Smooth muscle cell (in vitro differentiated cells): ENCODE results near the gene DOCK1. TPM values are rescaled to one million over a fixed set of nuclear protein-coding genes. Genes with fewer than 3 reads are reported as not detected.

Experiments
- DNase-seq: peaks from one replicate; lab custom pipeline; 2025; ENCODE audit not compliant: unreplicated experiment; lab: John Stamatoyannopoulos, UW
- H2AFZ ChIP-seq: fragments of 200-600 bp; sonication (generic); 2 replicates; pipeline ENCODE4 v1.6.0; 2016; ENCODE audit warnings: antibody characterized with exemption, low read depth, mild to moderate bottlenecking
- H3F3A ChIP-seq: fragments of 200-600 bp; sonication (generic); 2 replicates; pipeline ENCODE4 v1.6.0; 2017; ENCODE audit warnings: antibody characterized with exemption, low read depth
- H3K27ac ChIP-seq: fragments of 200-600 bp; sonication (generic); 2 replicates; pipeline ENCODE4 v1.5.1; 2016; ENCODE audit warnings: low read depth, mild to moderate bottlenecking
- H3K27me3 ChIP-seq: fragments of 200-600 bp; sonication (generic); 2 replicates; pipeline ENCODE4 v1.6.1; 2016; ENCODE audit warnings: low read depth, mild to moderate bottlenecking
- H3K36me3 ChIP-seq: fragments of 200-600 bp; sonication (generic); 2 replicates; pipeline ENCODE4 v1.5.1; 2016; ENCODE audit warnings: low read depth
- H3K4me1 ChIP-seq: fragments of 200-600 bp; sonication (generic); 2 replicates; pipeline ENCODE4 v1.5.1; 2016; ENCODE audit warnings: low read depth
- H3K4me2 ChIP-seq: fragments of 200-600 bp; sonication (generic); 2 replicates; pipeline ENCODE4 v1.6.0; 2016; ENCODE audit warnings: mild to moderate bottlenecking
- H3K4me3 ChIP-seq: fragments of 200-600 bp; sonication (generic); 2 replicates; pipeline ENCODE4 v1.5.1; 2016; ENCODE audit warnings: mild to moderate bottlenecking
- H3K79me2 ChIP-seq: fragments of 200-600 bp; sonication (generic); 2 replicates; pipeline ENCODE4 v1.6.0; 2016; ENCODE audit warnings: low read depth, mild to moderate bottlenecking
- H3K9ac ChIP-seq: fragments of 200-600 bp; sonication (generic); 2 replicates; pipeline ENCODE4 v1.6.0; 2016; ENCODE audit warnings: low read depth
- H3K9me3 ChIP-seq: fragments of 200-600 bp; sonication (generic); replicated peaks from 2 replicates; pipeline ENCODE4 v1.5.1; 2016; ENCODE audit warnings: low read depth
- H4K20me1 ChIP-seq: fragments of 200-600 bp; sonication (generic); 2 replicates; pipeline ENCODE4 v1.6.0; 2016; ENCODE audit warnings: low read depth
- CTCF ChIP-seq: fragments of 200-600 bp; sonication (generic); IDR thresholded peaks from 2 replicates; pipeline ENCODE4 v1.5.1; 2017; ENCODE audit warnings: borderline replicate concordance, mild to moderate bottlenecking, antibody characterized with exemption; ENCODE audit not compliant: insufficient read depth, poor library complexity, severe bottlenecking
- WGBS: methylation state at CpG from one replicate; pipeline ENCODE4 v1.1.7; 2016; ENCODE audit warnings: low lambda C conversion rate; 5-methylcytosine and 5-hydroxymethylcytosine counted together
- polyA plus RNA-seq: library from polyadenylated mRNA; unstranded; fragments of >200 nt; fragmentation: Nextera tagmentation; extraction: Ambion mirVana; gene quantifications from 2 replicates; pipeline ENCODE4 v1.2.1, GENCODE V29; 2016
- total RNA-seq: library from RNA; depleted of rRNA; stranded (reverse); fragments of >200 nt; gene quantifications from 2 replicates; pipeline ENCODE4 v1.2.3, GENCODE V29; 2014

The DOCK1 gene
- total and polyA plus RNA-seq, 2 experiments from 2014 or later, result 18.4 to 37.1 TPM

DNA sequence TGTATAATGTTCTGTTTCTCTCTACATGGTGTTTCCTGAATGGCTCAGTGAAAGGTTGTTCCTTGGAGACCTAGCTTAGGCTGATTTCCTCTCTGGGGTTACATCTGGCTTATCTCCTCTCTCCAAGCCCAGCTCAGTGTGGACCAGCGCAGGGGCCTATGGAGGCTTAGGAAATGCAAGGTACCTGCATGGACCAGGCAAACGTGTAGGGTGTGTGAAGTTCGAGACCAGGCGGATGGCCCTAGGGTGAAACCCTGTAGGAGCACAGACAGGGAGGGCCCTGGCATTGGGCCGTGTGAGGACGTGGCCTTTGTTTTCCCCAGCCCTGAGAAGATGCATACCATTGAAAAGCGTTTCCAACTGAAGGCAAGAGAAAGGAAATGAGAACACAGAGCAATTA, 59.0 kb downstream of the DOCK1 start:
- 86% methylated on average over 7 of the region's 7 CpGs for WGBS
- Histone ChIP-seq H3K36me3 (no peaks in the 10 kb centered on the region), H3K4me1 (no peaks in the 10 kb centered on the region), H3K4me2 (no peak overlapping the region), H4K20me1 (peaks cover 94% of the 10 kb centered on the region), H2AFZ (no peak overlapping the region), H3F3A (no peaks in the 10 kb centered on the region), H3K27me3 (no peaks in the 10 kb centered on the region), H3K4me3 (no peak overlapping the region), H3K79me2 (peaks cover 78% of the 10 kb centered on the region), H3K9me3 (no peaks in the 10 kb centered on the region), H3K9ac (no peak overlapping the region), H3K27ac (no peak overlapping the region)
- no peak for TF ChIP-seq CTCF
- no peak for DNase-seq

GRCh38 chr10:126966938-126967337, 61.7 kb downstream of the DOCK1 start:
- H3K79me2 ChIP-seq, result peaks cover 76% of the 10 kb centered on the region
- no peaks in the 10 kb centered on the region for H3K36me3 ChIP-seq
- H3K4me3 ChIP-seq, result no peak overlapping the region
- 97% methylated on average over 5 of the region's 5 CpGs for WGBS
- H3K9me3 ChIP-seq, result no peaks in the 10 kb centered on the region
- no peak for TF ChIP-seq CTCF
- H3F3A ChIP-seq, result peaks cover 1% of the 10 kb centered on the region
- H3K27me3 ChIP-seq, result no peaks in the 10 kb centered on the region
- H3K4me2 ChIP-seq, result no peak overlapping the region
- H3K9ac ChIP-seq, result no peak overlapping the region
- no peak for DNase-seq
- no peak overlapping the region for H2AFZ ChIP-seq
- no peaks in the 10 kb centered on the region for H3K4me1 ChIP-seq
- H3K27ac ChIP-seq, result no peak overlapping the region
- H4K20me1 ChIP-seq, result peaks cover 81% of the 10 kb centered on the region

GRCh38 chr10:126969310-126969709, 64.1 kb downstream of the DOCK1 start:
- Histone ChIP-seq H3F3A (peaks cover 18% of the 10 kb centered on the region), H2AFZ (no peak overlapping the region), H3K4me1 (peaks cover 11% of the 10 kb centered on the region), H3K9me3 (no peaks in the 10 kb centered on the region), H3K4me3 (no peak overlapping the region), H3K79me2 (peaks cover 56% of the 10 kb centered on the region), H3K27ac (no peak overlapping the region), H3K9ac (no peak overlapping the region), H4K20me1 (peaks cover 71% of the 10 kb centered on the region), H3K27me3 (no peaks in the 10 kb centered on the region), H3K4me2 (no peak overlapping the region), H3K36me3 (no peaks in the 10 kb centered on the region)
- no peak for TF ChIP-seq CTCF
- WGBS, result 86% methylated on average over 8 of the region's 8 CpGs
- no peak for DNase-seq

GRCh38 chr10:126972635-126973414, 67.6 kb downstream of the DOCK1 start:
- peaks cover 18% of the 10 kb centered on the region for H3F3A ChIP-seq
- H3K79me2 ChIP-seq, result peaks cover 25% of the 10 kb centered on the region
- peak overlapping the region; percentile 79 for H3K9ac ChIP-seq
- H4K20me1 ChIP-seq, result peaks cover 58% of the 10 kb centered on the region
- TF ChIP-seq CTCF, result no peak
- H3K36me3 ChIP-seq, result peaks cover 2% of the 10 kb centered on the region
- H3K4me3 ChIP-seq, result peak overlapping the region; percentile 43
- H3K4me1 ChIP-seq, result peaks cover 11% of the 10 kb centered on the region
- 6% methylated on average over 11 of the region's 11 CpGs for WGBS
- H3K9me3 ChIP-seq, result no peaks in the 10 kb centered on the region
- peak overlapping the region; percentile 93 for H3K27ac ChIP-seq
- peak overlapping the region; percentile 70 for H2AFZ ChIP-seq
- no peak for DNase-seq
- peak overlapping the region; percentile 83 for H3K4me2 ChIP-seq
- no peaks in the 10 kb centered on the region for H3K27me3 ChIP-seq
